Endothelial cell of umbilical vein (primary cell): ENCODE measurements around the gene MACROD2.

Experiments
- EZH2 ChIP-seq: IDR thresholded peaks from 2 replicates; pipeline ENCODE4 v1.6.1; 2012; ENCODE audit warnings: borderline replicate concordance, low read depth, mild to moderate bottlenecking, moderate library complexity, low read length, inconsistent platforms; ENCODE audit not compliant: severe bottlenecking
- TF ChIP-seq, protein P1 (sequence below): IDR thresholded peaks from 2 replicates; pipeline ENCODE4 v1.6.1; 2011; ENCODE audit not compliant: insufficient read depth, insufficient read length

DNA sequence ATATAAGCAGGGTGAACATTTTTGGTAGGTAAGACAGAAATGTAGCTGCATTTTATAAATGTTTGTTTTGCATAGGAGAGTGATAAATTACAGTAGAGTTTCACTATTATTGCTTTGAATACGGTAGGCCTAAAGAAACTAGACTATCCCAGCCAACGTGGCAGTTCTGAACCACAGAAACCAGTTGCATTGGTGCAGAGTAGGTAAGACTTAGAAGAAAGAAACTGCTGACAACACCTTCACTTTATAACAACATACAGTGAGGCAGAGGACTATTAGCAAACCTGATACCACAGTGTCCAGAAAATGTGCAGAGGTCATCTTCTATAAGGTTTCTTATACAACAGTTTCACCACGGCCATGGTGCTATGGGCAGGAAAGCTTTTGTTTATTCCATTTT, 2011.8 kb downstream of the MACROD2 start:
- no peak for TF ChIP-seq EZH2
- TF ChIP-seq, protein P1, sequence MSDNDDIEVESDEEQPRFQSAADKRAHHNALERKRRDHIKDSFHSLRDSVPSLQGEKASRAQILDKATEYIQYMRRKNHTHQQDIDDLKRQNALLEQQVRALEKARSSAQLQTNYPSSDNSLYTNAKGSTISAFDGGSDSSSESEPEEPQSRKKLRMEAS: no peak
